ENCODE results near the gene C2CD4A.

The C2CD4A gene

GRCh38 chr15:62060113-62060895, 6.5 kb upstream of the C2CD4A start, which contains the start of gene VPS13C:
Gene VPS13C, minus strand, starts transcription at chr15:62060447. Its CDS starts 73 bp downstream, at chr15:62060374.
- peak; percentile 67 for TF ChIP-seq CTCF (conservative IDR thresholded peaks at IDR 0.05; ENCODE audit: low read length)
- DNase-seq (ENCODE audit: low read depth): peak; percentile 90
- peak within 1 kb of the TSS; percentile 91 for H3K4me3 ChIP-seq (ENCODE audit: low read length)

- DNase-seq (ENCODE audit: low read depth): no peak
- peak overlapping the region; percentile 91 for H3K4me3 ChIP-seq (ENCODE audit: low read length)
- TF ChIP-seq CTCF (conservative IDR thresholded peaks at IDR 0.05; ENCODE audit: low read length): no peak
These were observed 5.9 kb upstream of the C2CD4A start for GRCh38 chr15:62060896-62061280.

GRCh38 chr15:62063825-62064635, 2.7 kb upstream of the C2CD4A start:
- TF ChIP-seq CTCF (conservative IDR thresholded peaks at IDR 0.05; ENCODE audit: low read length): no peak
- no peak overlapping the region for H3K4me3 ChIP-seq (ENCODE audit: low read length)
- peak; percentile 5 for DNase-seq (ENCODE audit: low read depth)

GRCh38 chr15:62067448-62068044, 769 bp downstream of the C2CD4A start:
- peak overlapping the region; percentile 29 for H3K4me3 ChIP-seq (ENCODE audit: low read length)
- peak; percentile 8 for DNase-seq (ENCODE audit: low read depth)
- no peak for TF ChIP-seq CTCF (conservative IDR thresholded peaks at IDR 0.05; ENCODE audit: low read length)

GRCh38 chr15:62068071-62068809, 1.5 kb downstream of the C2CD4A start:
- no peak for TF ChIP-seq CTCF (conservative IDR thresholded peaks at IDR 0.05; ENCODE audit: low read length)
- DNase-seq (ENCODE audit: low read depth): peak; percentile 36
- peak overlapping the region; percentile 43 for H3K4me3 ChIP-seq (ENCODE audit: low read length)

GRCh38 chr15:62068810-62069167, 2.0 kb downstream of the C2CD4A start:
- H3K4me3 ChIP-seq (ENCODE audit: low read length): peak overlapping the region; percentile 43; the same call in 1 of the 2 replicates
- DNase-seq (ENCODE audit: low read depth): peak; percentile 33
- no peak for TF ChIP-seq CTCF (conservative IDR thresholded peaks at IDR 0.05; ENCODE audit: low read length)
